ENCODE measurements around the gene ZNF593OS.

The ZNF593OS gene

DNA sequence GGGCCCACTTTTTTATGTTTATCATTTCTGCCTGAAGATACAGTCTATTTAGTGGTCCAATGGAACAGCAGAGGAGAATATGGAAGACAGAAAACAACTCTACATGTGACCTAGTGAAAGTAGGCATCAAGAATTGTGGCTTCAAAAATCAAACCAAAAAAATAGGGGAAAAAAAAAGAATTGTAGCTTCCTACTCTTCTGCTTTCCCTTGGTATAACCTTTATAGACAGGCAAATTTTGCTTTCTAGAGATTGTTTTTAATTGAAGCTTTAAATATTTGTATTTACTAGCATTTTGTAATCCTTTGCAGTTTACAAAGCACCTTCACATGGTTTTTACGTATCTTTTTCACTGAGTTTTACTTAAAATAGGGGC is 45.7 kb downstream of the ZNF593OS start:
- no peak for DNase-seq

DNA sequence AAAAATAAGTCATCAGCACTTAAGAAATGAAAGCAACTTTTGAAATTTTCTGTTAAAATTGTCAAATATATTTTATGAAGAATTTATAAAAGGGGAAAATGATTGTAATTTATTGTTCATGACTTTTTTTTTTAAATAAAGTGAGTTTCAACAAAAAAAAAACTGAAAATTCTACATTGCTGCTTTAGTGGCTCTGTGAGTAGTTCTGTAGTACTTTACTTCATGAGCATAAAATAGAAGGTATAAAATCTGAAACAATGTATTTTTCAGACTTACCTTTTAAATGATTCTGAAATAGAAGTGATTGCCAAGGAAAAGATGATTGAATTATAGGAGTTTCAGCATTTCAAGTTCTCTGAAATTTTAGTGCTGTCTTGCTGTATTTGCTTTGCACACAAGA is 46.2 kb downstream of the ZNF593OS start:
- no peak for DNase-seq

DNA sequence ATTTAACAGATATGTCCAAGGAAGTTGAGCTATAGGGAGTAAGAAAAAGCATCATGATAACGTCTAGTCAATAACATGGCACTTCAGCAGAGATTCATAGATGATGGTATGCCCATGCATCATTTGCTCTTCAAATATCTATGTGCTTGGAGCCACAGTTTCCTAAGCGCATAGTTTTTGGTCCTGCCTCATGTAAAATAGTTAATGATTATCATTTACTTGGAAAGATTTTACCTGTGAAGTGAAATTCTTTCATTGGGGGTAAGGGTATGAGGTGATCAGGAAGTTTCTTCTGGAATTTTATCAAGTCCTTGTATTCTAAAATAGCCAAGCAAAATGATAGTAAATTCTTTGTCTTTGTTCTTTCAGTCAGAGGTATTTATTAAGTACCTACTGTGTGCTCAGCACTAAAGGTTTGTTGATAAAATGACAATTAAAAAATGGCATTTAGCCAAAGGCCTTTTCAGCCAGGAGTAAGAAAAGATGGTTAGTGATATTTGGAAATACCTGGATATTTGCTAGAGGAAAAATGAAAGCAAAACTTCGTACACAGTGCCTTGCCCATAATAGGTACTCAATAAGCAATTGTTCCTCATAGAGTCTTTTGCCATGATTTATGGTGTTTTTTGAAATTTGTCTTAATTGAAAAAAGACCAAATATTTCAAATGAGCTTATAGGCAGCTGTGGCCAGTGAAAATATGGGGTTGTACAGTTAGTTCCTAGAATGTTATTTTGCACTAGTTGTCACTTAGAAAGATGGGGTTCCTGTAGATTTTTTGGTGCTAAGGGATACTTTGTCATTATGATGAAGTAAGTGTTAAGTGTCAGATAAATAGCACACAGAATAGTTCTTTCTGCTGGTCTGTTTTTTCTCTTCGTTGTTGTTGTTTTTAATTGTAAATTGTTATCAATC is 47.0 kb downstream of the ZNF593OS start:
- no peak for DNase-seq

DNA sequence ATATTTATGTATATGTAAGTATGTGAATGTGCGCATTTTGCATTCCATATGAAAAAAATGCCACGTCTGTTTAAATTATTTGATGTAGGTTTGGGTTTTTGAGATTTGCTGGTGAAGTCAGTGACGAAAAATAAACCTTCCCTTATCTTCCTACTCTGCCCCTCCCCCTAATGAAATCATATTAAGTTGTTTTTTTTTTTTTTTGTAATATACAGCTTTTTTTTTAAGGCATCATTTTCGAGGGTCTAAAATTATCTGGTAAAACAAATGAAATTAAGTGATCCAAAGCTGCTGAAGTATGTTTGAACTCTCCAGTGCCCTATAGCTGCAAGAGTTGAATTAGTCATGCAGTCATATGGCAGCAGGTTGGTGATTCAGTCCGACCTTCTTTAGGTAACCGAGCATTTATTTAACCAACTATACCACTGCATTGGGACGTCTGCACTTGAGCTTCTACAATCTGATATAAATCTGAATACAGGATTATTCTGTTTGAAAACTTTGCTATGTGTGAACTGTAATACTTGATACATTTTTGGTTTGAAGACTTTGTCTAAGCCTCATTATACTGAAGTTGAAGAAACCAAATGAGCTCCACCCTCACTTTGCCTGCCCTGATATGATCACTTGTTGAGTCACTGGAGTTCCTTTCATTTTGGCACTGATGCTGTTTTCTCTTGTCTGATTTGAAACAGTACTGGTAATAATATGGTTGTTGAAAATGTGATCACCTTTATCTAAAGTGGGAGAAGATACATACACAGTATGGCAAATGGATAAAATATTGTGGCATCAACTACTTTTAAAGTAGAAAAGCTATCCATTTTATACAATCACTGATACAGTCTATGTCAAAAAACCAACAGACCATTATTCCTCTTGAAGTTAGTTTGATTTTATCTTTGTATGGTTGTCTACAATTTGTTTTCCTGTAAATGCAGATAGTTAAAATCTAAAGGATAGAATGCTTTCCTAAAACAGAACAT is 48.4 kb downstream of the ZNF593OS start:
- DNase-seq, result no peak

DNA sequence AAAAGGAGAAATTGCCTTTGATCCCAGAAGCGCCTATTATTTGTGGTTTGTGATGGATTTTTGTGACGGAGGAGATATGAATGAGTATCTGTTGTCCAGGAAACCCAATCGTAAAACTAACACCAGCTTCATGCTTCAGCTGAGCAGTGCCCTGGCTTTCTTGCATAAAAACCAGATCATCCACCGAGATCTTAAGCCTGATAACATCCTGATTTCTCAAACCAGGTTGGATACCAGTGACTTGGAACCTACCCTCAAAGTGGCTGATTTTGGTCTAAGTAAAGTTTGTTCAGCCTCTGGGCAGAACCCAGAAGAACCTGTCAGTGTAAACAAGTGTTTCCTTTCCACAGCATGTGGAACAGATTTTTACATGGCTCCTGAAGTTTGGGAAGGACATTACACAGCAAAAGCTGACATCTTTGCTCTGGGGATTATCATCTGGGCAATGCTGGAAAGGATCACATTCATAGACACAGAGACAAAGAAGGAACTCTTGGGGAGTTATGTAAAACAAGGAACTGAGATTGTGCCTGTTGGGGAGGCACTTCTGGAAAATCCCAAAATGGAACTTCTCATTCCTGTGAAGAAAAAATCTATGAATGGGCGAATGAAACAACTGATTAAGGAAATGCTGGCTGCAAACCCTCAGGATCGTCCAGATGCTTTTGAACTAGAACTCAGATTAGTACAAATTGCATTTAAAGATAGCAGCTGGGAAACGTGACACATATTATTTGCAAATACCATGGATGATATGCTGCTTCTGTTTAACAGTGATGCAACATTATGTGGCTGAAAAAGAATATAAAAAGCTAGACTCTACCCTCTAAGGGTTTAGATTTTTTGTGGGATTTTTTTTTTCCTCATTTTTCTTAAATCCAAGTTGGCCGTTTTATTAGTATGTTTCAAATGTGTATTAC is 49.5 kb downstream of the ZNF593OS start:
- no peak for DNase-seq

DNA sequence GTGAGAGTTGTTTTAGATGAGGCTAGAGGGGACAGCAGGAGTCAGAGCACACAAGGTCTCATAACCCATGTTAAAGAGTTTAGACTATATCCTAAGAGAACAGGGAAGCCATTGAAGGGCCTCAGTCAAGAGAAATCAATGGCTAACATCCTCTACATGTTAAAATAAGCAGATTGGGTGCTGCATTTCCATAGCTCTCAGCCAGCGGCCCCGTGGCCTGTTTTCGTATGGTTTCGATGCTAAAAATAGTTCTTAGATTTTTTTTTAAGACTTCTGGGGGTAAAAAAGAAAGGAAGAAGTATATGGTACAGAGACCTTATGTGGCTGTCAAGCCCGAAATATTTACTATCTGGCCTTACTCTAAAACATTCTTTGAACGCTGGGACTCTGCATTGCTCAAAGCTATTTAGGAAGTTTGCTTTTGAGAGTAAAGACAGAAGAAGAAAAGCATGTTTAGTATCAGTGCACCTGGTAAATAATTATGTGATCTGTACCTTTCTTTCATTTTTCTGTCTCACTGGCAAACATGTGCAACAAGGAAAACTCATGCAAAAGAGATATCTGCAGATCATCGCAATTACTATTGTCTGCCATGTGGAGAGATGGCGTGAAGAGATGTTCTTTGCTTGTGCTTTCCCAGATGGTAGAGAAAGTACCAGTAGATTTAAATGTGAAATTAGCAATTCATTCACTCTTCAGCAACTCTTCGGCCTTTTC is 51.6 kb downstream of the ZNF593OS start:
- DNase-seq, result no peak
